GM19395 (cell line): ENCODE measurements around the gene PDLIM5.
"Not testable (repeated sequence)": the region's sequence is repeated elsewhere in the genome, so short reads cannot be mapped to it uniquely, and the experiment has no call there.

Experiments
- ATAC-seq: cut with Tn5 transposase; IDR thresholded peaks from one replicate; pipeline ENCODE4 v1.9.1; 2021; ENCODE audit warnings: mild to moderate bottlenecking, moderate library complexity; ENCODE audit not compliant: unreplicated experiment

The PDLIM5 gene

DNA sequence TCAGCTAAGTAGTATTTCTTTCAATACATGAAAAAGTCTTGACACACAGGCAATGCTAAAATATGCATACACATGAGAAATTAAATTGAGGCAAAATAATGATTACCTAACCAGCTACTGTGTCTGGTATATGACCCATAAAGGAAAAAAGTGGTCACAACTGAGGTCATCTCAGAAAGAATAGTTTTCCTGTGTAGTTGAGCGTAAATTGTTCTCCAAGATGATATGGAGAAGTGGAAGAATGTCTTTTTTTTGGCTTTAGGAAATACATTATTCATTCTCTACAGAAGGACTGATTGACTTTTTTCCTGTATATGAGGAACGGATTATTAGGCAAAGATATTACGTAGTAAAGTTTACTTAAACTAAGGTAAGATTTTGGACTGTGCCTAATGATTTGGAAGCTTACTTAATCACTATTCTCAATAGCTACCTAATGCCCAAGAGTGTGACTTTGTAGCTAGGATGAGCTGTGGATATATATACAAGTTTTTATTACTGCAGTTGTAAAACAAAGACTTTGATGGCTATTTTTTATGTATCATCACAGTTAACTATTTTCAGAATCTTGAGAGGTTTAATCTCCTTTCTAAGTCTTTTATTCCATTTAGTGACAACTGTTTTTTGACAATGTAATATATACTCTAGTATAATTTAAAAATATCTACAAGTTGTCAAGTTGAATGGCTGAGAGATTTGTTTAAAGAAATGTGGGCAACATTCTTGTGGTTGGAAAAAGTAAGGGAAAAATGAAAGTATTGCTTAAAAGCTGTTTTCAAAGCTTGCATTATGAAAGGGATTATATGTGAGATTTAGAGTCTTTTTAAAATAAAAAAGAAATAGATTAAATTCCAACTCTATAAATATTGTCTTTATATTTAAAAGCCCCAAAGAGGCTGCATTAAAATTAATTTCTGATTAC, 100.2 kb downstream of the PDLIM5 start:
- no peak for ATAC-seq

DNA sequence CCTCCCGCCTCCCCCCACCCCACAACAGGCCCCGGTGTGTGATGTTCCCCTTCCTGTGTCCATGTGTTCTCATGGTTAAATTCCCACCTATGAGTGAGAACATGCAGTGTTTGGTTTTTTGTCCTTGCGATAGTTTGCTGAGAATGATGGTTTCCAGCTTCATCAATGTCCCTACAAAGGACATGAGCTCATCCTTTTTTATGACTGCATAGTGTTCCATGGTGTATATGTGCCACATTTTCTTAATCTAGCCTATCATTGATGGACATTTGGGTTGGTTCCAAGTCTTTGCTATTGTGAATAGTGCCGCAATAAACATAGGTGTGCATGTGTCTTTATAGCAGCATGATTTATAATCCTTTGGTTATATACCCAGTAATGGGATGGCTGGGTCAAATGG, 104.3 kb downstream of the PDLIM5 start:
- ATAC-seq: not testable (repeated sequence)

DNA sequence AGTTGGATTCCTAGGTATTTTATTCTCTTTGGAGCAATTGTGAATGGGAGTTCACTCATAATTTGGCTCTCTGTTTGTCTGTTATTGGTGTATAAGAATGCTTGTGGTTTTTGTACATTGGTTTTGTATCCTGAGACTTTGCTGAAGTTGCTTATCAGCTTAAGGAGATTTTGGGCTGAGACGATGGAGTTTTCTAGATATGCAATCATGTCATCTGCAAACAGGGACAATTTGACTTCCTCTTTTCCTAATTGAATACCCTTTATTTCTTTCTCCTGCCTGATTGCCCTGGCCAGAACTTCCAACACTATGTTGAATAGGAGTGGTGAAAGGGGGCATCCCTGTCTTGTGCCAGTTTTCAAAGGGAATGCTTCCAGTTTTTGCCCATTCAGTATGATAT, 105.9 kb downstream of the PDLIM5 start:
- ATAC-seq: not testable (repeated sequence)

- ATAC-seq: no peak
Observed at GRCh38 chr4:94558392-94558904, 106.7 kb downstream of the PDLIM5 start.

- no peak for ATAC-seq
Observed at GRCh38 chr4:94559351-94559806, 107.6 kb downstream of the PDLIM5 start.

- no peak for ATAC-seq
Observed at GRCh38 chr4:94561249-94562024, 109.7 kb downstream of the PDLIM5 start.

DNA sequence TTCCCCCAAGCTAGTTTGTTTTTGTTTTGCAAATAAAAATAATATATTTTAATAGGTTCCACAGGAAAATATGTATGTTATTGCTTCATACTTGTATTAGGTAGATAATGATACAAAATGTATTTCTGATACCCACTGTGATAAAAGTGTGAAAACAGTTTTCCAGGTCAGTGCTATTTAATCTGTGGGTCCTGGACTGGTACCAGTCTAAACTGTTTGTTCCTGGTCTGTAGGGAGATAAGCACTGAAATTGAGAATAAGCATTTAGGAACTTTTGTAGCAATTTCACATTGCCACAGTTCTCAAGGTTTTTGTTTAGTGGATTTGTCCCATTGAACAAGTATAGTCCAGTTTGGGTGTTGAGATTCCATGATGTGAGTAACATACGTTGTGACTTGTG, 110.5 kb downstream of the PDLIM5 start:
- no peak for ATAC-seq

DNA sequence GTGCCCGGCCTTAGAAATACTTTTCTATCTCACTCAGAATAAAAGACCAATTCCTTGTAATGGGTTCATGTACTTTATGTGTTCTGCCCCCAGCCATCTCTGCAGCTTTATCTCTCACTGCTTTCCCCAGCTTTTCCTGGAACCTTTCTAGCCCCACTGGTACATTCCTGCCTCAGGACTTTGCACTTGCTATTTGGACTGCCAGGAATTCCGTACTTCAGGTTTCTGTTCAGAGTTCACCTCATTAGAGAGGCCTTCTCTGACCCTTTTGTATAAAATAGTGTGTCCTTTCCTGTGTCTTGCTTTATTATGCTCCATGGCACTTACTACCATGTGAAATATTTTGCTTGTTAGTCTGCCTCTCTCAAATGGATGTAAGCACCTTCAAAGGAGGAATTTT, 112.5 kb downstream of the PDLIM5 start:
- no peak for ATAC-seq

DNA sequence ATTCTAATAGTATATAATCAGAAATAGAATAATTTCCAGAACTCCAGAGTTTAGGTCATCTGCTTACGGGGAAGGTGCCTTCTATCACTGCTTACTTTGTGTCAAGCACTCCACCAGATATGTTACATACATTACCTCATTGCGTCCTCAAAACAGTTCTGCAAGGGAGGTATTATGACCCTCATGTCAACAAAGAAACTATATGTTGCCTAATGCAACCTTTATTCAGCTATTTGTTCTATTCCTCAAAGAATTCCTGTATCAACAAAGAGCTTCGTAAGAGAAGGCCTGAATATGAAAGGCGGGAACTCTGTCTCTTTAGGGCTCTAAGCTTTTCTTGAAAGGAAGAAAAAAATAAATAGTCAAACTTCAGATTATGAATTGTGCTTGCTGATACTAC, 114.7 kb downstream of the PDLIM5 start:
- no peak for ATAC-seq

DNA sequence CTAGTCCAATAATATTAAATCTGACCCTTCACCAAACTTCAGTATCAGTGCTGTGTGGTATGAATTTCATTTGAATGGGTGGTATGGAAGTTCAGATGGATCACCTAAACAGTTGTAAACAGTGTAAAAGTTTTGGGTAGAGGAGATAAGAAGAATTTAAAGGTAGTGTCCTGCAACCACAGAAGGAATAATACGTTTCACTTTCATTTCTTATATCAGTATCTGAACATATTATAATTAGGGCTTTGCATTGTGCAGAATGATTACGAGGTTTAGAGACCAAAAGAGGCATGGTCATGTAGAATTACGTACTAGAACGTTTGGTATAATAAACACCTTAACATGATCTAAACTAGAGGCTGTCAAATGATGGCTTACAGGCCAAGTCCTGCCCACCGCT, 116.1 kb downstream of the PDLIM5 start:
- peak; percentile 81 for ATAC-seq

DNA sequence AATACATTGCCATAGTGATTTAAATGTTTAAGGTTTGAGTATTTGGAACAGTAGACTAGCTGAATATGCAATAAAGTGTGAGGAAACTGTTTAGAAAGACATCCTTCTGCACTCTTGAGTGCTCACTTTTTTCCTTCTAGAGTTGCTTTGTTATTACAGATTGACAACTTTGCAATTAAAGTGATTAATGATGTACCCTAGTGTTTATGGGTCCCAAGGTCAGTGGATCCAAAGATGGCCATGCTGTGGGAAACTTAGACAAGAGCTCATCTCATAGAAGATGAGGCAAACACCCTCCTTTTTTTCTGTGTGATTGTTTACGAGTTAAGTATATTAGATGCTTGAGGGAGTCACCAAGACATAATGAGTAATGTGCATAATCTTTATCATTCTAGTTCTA, 118.8 kb downstream of the PDLIM5 start:
- ATAC-seq: no peak

- no peak for ATAC-seq
Observed at GRCh38 chr4:94571298-94571697, 119.6 kb downstream of the PDLIM5 start.

GRCh38 chr4:94571715-94572114, 120.0 kb downstream of the PDLIM5 start:
- no peak for ATAC-seq

DNA sequence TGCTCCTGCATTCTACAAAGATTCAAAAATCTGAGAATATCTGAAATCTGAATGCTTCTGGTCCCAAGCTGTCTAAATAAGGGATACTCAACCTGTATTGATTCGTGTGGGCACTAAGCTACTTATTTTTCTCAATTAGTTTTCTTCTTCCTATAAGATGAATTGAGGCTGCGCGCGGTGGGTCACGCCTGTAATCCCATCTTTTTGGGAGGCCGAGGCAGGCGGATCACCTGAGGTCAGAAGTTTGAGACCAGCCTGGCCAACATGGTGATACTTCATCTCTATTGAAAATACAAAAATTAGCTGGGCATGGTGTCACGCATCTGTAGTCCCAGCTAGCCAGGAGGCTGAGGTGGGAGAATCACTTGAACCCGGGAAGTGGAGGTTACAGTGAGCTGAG, 122.3 kb downstream of the PDLIM5 start:
- no peak for ATAC-seq

GRCh38 chr4:94574616-94575015, 122.9 kb downstream of the PDLIM5 start:
- ATAC-seq: no peak

GRCh38 chr4:94575652-94576051, 123.9 kb downstream of the PDLIM5 start:
- no peak for ATAC-seq

GRCh38 chr4:94576210-94576609, 124.5 kb downstream of the PDLIM5 start:
- no peak for ATAC-seq

- ATAC-seq: no peak
Observed at GRCh38 chr4:94577136-94577535, 125.4 kb downstream of the PDLIM5 start.

GRCh38 chr4:94578195-94578594, 126.5 kb downstream of the PDLIM5 start:
- ATAC-seq: no peak

DNA sequence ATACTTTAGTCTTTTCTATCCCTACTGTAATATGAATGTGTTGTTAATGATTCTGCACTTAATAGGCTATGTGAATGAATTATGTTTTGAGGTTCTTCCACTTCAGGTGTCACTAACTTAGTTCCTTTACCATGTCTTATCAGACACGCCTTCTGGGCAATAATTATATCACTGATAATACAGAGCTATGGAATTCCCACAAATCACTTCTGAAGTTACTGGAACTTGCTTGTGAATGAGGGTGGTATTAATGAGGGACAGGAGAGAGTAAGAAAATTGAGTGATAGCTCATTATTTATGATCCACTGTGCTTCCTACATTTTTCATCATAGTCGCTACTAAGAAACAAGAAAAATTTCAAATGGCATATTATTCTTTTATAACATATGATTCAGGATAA, 130.0 kb downstream of the PDLIM5 start:
- no peak for ATAC-seq

GRCh38 chr4:94582517-94582916, 130.8 kb downstream of the PDLIM5 start:
- no peak for ATAC-seq
